IPS DF 19.7 (cell line): ENCODE measurements around the gene TMEM208.

Source experiments
- DNase-seq: peaks from one replicate; pipeline ENCODE4 v3.0.0-alpha.2; 2013; ENCODE audit warnings: low read depth, low spot score

The TMEM208 gene

DNA sequence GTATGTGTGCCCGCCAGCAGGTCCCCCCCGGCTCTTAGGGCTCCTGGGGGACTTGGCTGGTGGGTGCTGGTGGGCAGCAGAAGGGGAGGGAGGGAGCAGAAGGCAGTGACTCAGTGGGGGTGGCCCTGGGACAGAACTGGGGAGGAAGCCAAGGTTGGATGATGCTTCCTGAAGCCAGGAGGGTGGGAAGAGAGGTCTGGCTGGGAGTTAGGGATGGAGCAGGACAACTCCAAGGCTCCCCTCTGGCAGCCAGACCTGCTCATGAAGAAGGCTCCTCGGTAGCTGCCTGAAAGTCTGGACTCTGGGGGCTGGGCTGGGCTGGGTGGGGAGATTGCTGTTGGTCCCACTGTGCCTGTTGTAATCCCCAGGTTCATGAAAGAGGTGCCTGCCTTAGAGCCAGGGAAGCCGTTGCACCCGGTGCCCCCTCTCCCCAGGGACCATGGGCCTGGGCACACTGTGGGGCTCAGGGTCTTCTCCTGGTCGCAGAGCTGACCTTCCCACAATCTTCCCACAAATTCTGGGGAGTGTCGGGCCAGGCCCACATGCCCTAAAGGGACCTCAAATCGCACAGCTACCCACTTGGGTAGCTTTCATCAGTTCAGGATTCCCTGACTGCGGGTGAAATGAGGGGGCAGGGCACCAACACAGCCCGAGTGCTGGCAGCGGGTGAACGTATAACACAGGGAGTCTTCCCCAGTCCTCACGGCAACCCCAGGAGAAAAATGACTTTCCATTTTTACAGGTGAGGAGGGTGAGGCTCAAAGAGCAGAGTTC lies 51.3 kb downstream of the TMEM208 start:
- DNase-seq: no peak
